ENCODE results near the gene COX10. TPM values are rescaled to one million over a fixed set of nuclear protein-coding genes. Genes with fewer than 3 reads are reported as not detected.

Gene COX10
- polyA plus RNA-seq, 1 donor (not counting 4 experiments of a cell fraction or from before 2014, with no cell fraction given): 14.3 TPM

GRCh38 chr17:14211801-14212200 lies 142.5 kb downstream of the COX10 start:
- Histone ChIP-seq H4K20me1 (ENCODE audit: control insufficient read depth, extremely low read depth, insufficient read depth, low read length) (peaks cover 3% of the 10 kb centered on the region), H3K4me3 (ENCODE audit: control insufficient read depth in 2 of 3, extremely low read depth in 1 of 3, insufficient read depth in 2 of 3, low read depth in 1 of 3, low read length in 3 of 3) (no peak overlapping the region), H2AFZ (ENCODE audit: control insufficient read depth, low read length) (no peak overlapping the region), H3K4me2 (ENCODE audit: control insufficient read depth, extremely low read depth, insufficient read depth, low read depth, low read length) (no peak overlapping the region), H3K27me3 (ENCODE audit: control insufficient read depth, extremely low read depth, insufficient read depth, low read length) (no peaks in the 10 kb centered on the region), H3K9me3 (ENCODE audit: control insufficient read depth, low read depth, low read length) (no peaks in the 10 kb centered on the region), H3K9ac (ENCODE audit: control insufficient read depth, extremely low read depth, insufficient read depth, low read length) (no peak overlapping the region), H3K36me3 (ENCODE audit: control insufficient read depth in 2 of 2, extremely low read depth in 1 of 2, insufficient read depth in 2 of 2, low read length in 2 of 2) (peaks cover 0 to 4% of the 10 kb centered on the region in 2 experiments), H3K79me2 (ENCODE audit: control insufficient read depth, insufficient read depth, low read length) (no peaks in the 10 kb centered on the region), H3K4me1 (ENCODE audit: control insufficient read depth, extremely low read depth, insufficient read depth, low read length) (no peaks in the 10 kb centered on the region), H3K9me1 (ENCODE audit: control insufficient read depth, extremely low read depth, insufficient read depth, low read length) (peaks cover 2% of the 10 kb centered on the region), H3K27ac (ENCODE audit: control insufficient read depth, insufficient read depth, low read length) (no peak overlapping the region)
- DNase-seq (ENCODE audit: low read depth, low spot score) (no peak), FAIRE-seq (no peak)
- TF ChIP-seq EZH2 (IDR thresholded peaks at IDR 0.05; ENCODE audit: low read length) (no peak), CTCF (optimal IDR thresholded peaks at IDR 0.05 in 1 of 3, IDR thresholded peaks at IDR 0.05 in 1 of 3, conservative IDR thresholded peaks at IDR 0.05 in 1 of 3; ENCODE audit: extremely low read depth in 1 of 3, insufficient read depth in 2 of 3, low read length in 3 of 3) (peak; percentile 16 to 43 (median 17))
- dilution Hi-C loops (cut with MboI; ENCODE audit: extremely low pct_ligation_motif_present, low sequenced_read_pairs): no loop called here

GRCh38 chr17:14212401-14212800 lies 143.1 kb downstream of the COX10 start:
- Histone ChIP-seq H3K27ac (ENCODE audit: control insufficient read depth, insufficient read depth, low read length) (no peak overlapping the region), H3K36me3 (ENCODE audit: control insufficient read depth in 2 of 2, extremely low read depth in 1 of 2, insufficient read depth in 2 of 2, low read length in 2 of 2) (peaks cover 0 to 4% of the 10 kb centered on the region in 2 experiments), H3K4me1 (ENCODE audit: control insufficient read depth, extremely low read depth, insufficient read depth, low read length) (no peaks in the 10 kb centered on the region), H3K9ac (ENCODE audit: control insufficient read depth, extremely low read depth, insufficient read depth, low read length) (no peak overlapping the region), H2AFZ (ENCODE audit: control insufficient read depth, low read length) (no peak overlapping the region), H3K9me3 (ENCODE audit: control insufficient read depth, low read depth, low read length) (no peaks in the 10 kb centered on the region), H4K20me1 (ENCODE audit: control insufficient read depth, extremely low read depth, insufficient read depth, low read length) (no peaks in the 10 kb centered on the region), H3K27me3 (ENCODE audit: control insufficient read depth, extremely low read depth, insufficient read depth, low read length) (no peaks in the 10 kb centered on the region), H3K4me2 (ENCODE audit: control insufficient read depth, extremely low read depth, insufficient read depth, low read depth, low read length) (no peak overlapping the region), H3K9me1 (ENCODE audit: control insufficient read depth, extremely low read depth, insufficient read depth, low read length) (no peaks in the 10 kb centered on the region), H3K4me3 (ENCODE audit: control insufficient read depth in 2 of 3, extremely low read depth in 1 of 3, insufficient read depth in 2 of 3, low read depth in 1 of 3, low read length in 3 of 3) (no peak overlapping the region), H3K79me2 (ENCODE audit: control insufficient read depth, insufficient read depth, low read length) (no peaks in the 10 kb centered on the region)
- dilution Hi-C loops (cut with MboI; ENCODE audit: extremely low pct_ligation_motif_present, low sequenced_read_pairs): no loop called here
- TF ChIP-seq CTCF (optimal IDR thresholded peaks at IDR 0.05 in 1 of 3, IDR thresholded peaks at IDR 0.05 in 1 of 3, conservative IDR thresholded peaks at IDR 0.05 in 1 of 3; ENCODE audit: extremely low read depth in 1 of 3, insufficient read depth in 2 of 3, low read length in 3 of 3) (no peak), EZH2 (IDR thresholded peaks at IDR 0.05; ENCODE audit: low read length) (no peak)
- DNase-seq (ENCODE audit: low read depth, low spot score) (no peak), FAIRE-seq (no peak)

Data from keratinocyte (primary cell).